GM21619 (cell line): Measurements from ENCODE around the gene GRK2.

Experiments
- ATAC-seq: cut with Tn5 transposase; IDR thresholded peaks from one replicate; pipeline ENCODE4 v1.9.1; 2021; ENCODE audit not compliant: unreplicated experiment

The GRK2 gene

GRCh38 chr11:67269401-67270255, 3.4 kb downstream of the GRK2 start:
- ATAC-seq, result no peak

- no peak for ATAC-seq
Measured at GRCh38 chr11:67270256-67271204, 4.3 kb downstream of the GRK2 start.

- no peak for ATAC-seq
Measured at GRCh38 chr11:67271205-67271540, 4.9 kb downstream of the GRK2 start.

- ATAC-seq, result no peak
Measured at GRCh38 chr11:67271541-67272284, 5.4 kb downstream of the GRK2 start.

- ATAC-seq, result no peak
Measured at GRCh38 chr11:67272327-67273259, 6.3 kb downstream of the GRK2 start.

GRCh38 chr11:67273260-67273990, 7.2 kb downstream of the GRK2 start:
- no peak for ATAC-seq

- no peak for ATAC-seq
Measured at GRCh38 chr11:67274768-67275605, 8.7 kb downstream of the GRK2 start.

GRCh38 chr11:67275606-67276409, 9.5 kb downstream of the GRK2 start:
- no peak for ATAC-seq

- peak; percentile 10 for ATAC-seq
Measured at GRCh38 chr11:67276781-67277230, 10.5 kb downstream of the GRK2 start.

GRCh38 chr11:67277231-67277961, 11.1 kb downstream of the GRK2 start:
- ATAC-seq, result peak; percentile 67

- ATAC-seq, result no peak
Measured at GRCh38 chr11:67278135-67278938, 12.1 kb downstream of the GRK2 start.

- no peak for ATAC-seq
Measured at GRCh38 chr11:67278939-67279588, 12.8 kb downstream of the GRK2 start.

GRCh38 chr11:67279589-67280340, 13.5 kb downstream of the GRK2 start:
- ATAC-seq, result no peak

- no peak for ATAC-seq
Measured at GRCh38 chr11:67280341-67280787, 14.1 kb downstream of the GRK2 start.
